Endothelial cell of umbilical vein (primary cell): ENCODE measurements around the gene DENND4A. TPM values are rescaled to one million over a fixed set of nuclear protein-coding genes. Genes with fewer than 3 reads are reported as not detected.

Experiments
- BruUV-seq: library from RNA; stranded (reverse); fragments of 400-500 nt; replicated peaks from 2 replicates; lab custom pipeline; 2021; lab: Mats Ljungman, UMichigan
- CTCF ChIA-PET: fragments of 300-600, 350-600 bp; sonication (Branson Sonifier 250); formaldehyde crosslinking; loops from one replicate; lab custom pipeline; 2021; ENCODE audit warnings: antibody characterized with exemption, inconsistent platforms; lab: Charles Lee
- POLR2A ChIA-PET: fragments of 300-600, 350-600 bp; sonication (Branson Sonifier 250); formaldehyde crosslinking; loops from one replicate; lab custom pipeline; 2021; ENCODE audit warnings: antibody characterized with exemption, inconsistent platforms; lab: Charles Lee
- DNase-seq: peaks from one replicate; pipeline ENCODE4 v3.0.0-alpha.2; 2011; ENCODE audit warnings: low read depth, low spot score
- FAIRE-seq: peaks from 2 replicates; lab custom pipeline; 2011; peaks lifted over from hg19 to GRCh38; lab: Jason Lieb, UNC
- H2AFZ ChIP-seq: 2 replicates; pipeline ENCODE4 v1.6.0; 2012; ENCODE audit warnings: low read depth, low read length, control low read depth, inconsistent platforms
- H3K27ac ChIP-seq: 2 replicates; pipeline ENCODE4 v1.5.1; 2011; ENCODE audit warnings: low read depth, mild to moderate bottlenecking, control low read depth, low read length, moderate library complexity; ENCODE audit not compliant: insufficient read depth
- H3K27me3 ChIP-seq, 2 experiments: 2 replicates each; pipeline versions ENCODE4 v1.6.0 to v1.6.1; 2011; ENCODE audit warnings: low read length in 2 of 2, mixed read lengths in 1 of 2; ENCODE audit not compliant: control insufficient read depth in 2 of 2, insufficient read depth in 2 of 2
- H3K36me3 ChIP-seq, 2 experiments: 2 replicates in 1 of 2; 3 replicates in 1 of 2; pipeline ENCODE4 v1.5.1; 2011; ENCODE audit warnings: low read length in 2 of 2, mild to moderate bottlenecking in 1 of 2, moderate library complexity in 1 of 2; ENCODE audit not compliant: control insufficient read depth in 2 of 2, insufficient read depth in 2 of 2; ENCODE audit errors: extremely low read depth in 1 of 2
- H3K4me1 ChIP-seq: 3 replicates; pipeline ENCODE4 v1.5.1; 2011; ENCODE audit warnings: mild to moderate bottlenecking, low read length; ENCODE audit not compliant: control insufficient read depth, insufficient read depth; ENCODE audit errors: extremely low read depth
- H3K4me2 ChIP-seq: 2 replicates; pipeline ENCODE4 v1.6.1; 2011; ENCODE audit warnings: low read length, control low read depth, mixed read lengths; ENCODE audit not compliant: insufficient read depth
- H3K4me3 ChIP-seq, 3 experiments: fragments of 200-600 bp in 1 of 3; sonication (generic), shearing (Covaris generic) in 1 of 3; replicated peaks in 1 of 3; 2 replicates each; pipeline ENCODE4 v1.5.1; 2011 to 2016; ENCODE audit warnings: control low read depth in 3 of 3, low read length in 3 of 3, mild to moderate bottlenecking in 2 of 3, inconsistent platforms in 1 of 3, low read depth in 1 of 3, moderate library complexity in 1 of 3; ENCODE audit not compliant: insufficient read depth in 1 of 3
- H3K79me2 ChIP-seq: 2 replicates; pipeline ENCODE4 v1.6.0; 2012; ENCODE audit warnings: low read length, inconsistent platforms; ENCODE audit not compliant: control insufficient read depth, insufficient read depth
- H3K9ac ChIP-seq: replicated peaks from 2 replicates; pipeline ENCODE3; 2011; ENCODE audit warnings: low read length, control low read depth; ENCODE audit not compliant: insufficient read depth; ENCODE audit errors: extremely low read depth
- H3K9me1 ChIP-seq: replicated peaks from 3 replicates; pipeline ENCODE4 v1.6.0; 2011; ENCODE audit warnings: mild to moderate bottlenecking, low read length; ENCODE audit not compliant: control insufficient read depth, insufficient read depth; ENCODE audit errors: extremely low read depth
- H3K9me3 ChIP-seq: replicated peaks from 2 replicates; pipeline ENCODE4 v1.5.1; 2012; ENCODE audit warnings: low read length, inconsistent platforms; ENCODE audit not compliant: control insufficient read depth, insufficient read depth
- H4K20me1 ChIP-seq: replicated peaks from 2 replicates; pipeline ENCODE3; 2011; ENCODE audit warnings: mild to moderate bottlenecking, low read length; ENCODE audit not compliant: control insufficient read depth, insufficient read depth; ENCODE audit errors: extremely low read depth
- EZH2 ChIP-seq: IDR thresholded peaks from 2 replicates; pipeline ENCODE4 v1.6.1; 2012; ENCODE audit warnings: borderline replicate concordance, low read depth, mild to moderate bottlenecking, moderate library complexity, low read length, inconsistent platforms; ENCODE audit not compliant: severe bottlenecking
- FOS ChIP-seq: IDR thresholded peaks from 2 replicates; pipeline ENCODE4 v1.6.1; 2011; ENCODE audit warnings: mild to moderate bottlenecking, low read length, moderate library complexity, borderline replicate concordance; ENCODE audit not compliant: insufficient read depth
- GATA2 ChIP-seq: IDR thresholded peaks from 2 replicates; pipeline ENCODE4 v1.7.0; 2011; ENCODE audit warnings: low read depth, mild to moderate bottlenecking, moderate library complexity, mixed read lengths, low read length; ENCODE audit not compliant: insufficient read length, insufficient read depth
- JUN ChIP-seq: IDR thresholded peaks from 2 replicates; pipeline ENCODE4 v1.6.1; 2011; ENCODE audit warnings: borderline replicate concordance, low read depth; ENCODE audit not compliant: insufficient read length, insufficient read depth
- MYC ChIP-seq: IDR thresholded peaks from one replicate; pipeline ENCODE4 v1.6.1; 2011; ENCODE audit warnings: mild to moderate bottlenecking, low read depth, low read length
- POLR2A ChIP-seq: IDR thresholded peaks from 2 replicates; pipeline ENCODE4 v1.6.1; 2012; ENCODE audit warnings: low read depth, mild to moderate bottlenecking, control low read depth, low read length
- POLR2AphosphoS5 ChIP-seq: IDR thresholded peaks from 2 replicates; pipeline ENCODE4 v1.6.1; 2012; ENCODE audit warnings: low read depth, mild to moderate bottlenecking, control low read depth, low read length, moderate library complexity; ENCODE audit not compliant: insufficient read depth
- dilution Hi-C: fragments of 300-500 bp; cut with MboI; formaldehyde crosslinking; loops from one replicate; pipeline ENCODE4 v1.15.0; 2019; ENCODE audit warnings: low sequenced_read_pairs; ENCODE audit not compliant: extremely low pct_ligation_motif_present
- intact Hi-C: fragments of 100-400 bp; cut with micrococcal nuclease; formaldehyde crosslinking; loops from one replicate; pipeline ENCODE4 v1.10.0; 2022
- polyA plus RNA-seq, 4 experiments: library from polyadenylated mRNA; depleted of rRNA in 3 of 4; stranded (reverse) in 3 of 4; unstranded in 1 of 4; fragments of >200 nt; gene quantifications; 2 replicates each; pipeline versions ENCODE4 v1.2.1 to v1.2.3, GENCODE V29; 2011 to 2012; ENCODE audit warnings: missing spikeins in 1 of 4
- total RNA-seq: library from RNA; stranded (reverse); gene quantifications from 2 replicates; pipeline ENCODE4 v1.2.3, GENCODE V29; 2021
- TF ChIP-seq, protein P1 (sequence below): IDR thresholded peaks from 2 replicates; pipeline ENCODE4 v1.6.1; 2011; ENCODE audit not compliant: insufficient read depth, insufficient read length
- TF ChIP-seq, protein P2 (sequence below), 2 donors: IDR thresholded peaks; 1 replicate in 1 of 2; 2 replicates in 1 of 2; pipeline ENCODE4 v1.5.1; 2011; ENCODE audit warnings: low read length in 2 of 2, mild to moderate bottlenecking in 2 of 2, moderate library complexity in 2 of 2, control low read depth in 1 of 2, inconsistent platforms in 1 of 2, low read depth in 1 of 2; ENCODE audit not compliant: insufficient read depth in 1 of 2; ENCODE audit errors: extremely low read depth in 1 of 2

DENND4A gene
- total and polyA plus RNA-seq, 2 donors (not counting 3 experiments of a cell fraction or from before 2014, with no cell fraction given): 5.7 to 22.2 TPM

DNA sequence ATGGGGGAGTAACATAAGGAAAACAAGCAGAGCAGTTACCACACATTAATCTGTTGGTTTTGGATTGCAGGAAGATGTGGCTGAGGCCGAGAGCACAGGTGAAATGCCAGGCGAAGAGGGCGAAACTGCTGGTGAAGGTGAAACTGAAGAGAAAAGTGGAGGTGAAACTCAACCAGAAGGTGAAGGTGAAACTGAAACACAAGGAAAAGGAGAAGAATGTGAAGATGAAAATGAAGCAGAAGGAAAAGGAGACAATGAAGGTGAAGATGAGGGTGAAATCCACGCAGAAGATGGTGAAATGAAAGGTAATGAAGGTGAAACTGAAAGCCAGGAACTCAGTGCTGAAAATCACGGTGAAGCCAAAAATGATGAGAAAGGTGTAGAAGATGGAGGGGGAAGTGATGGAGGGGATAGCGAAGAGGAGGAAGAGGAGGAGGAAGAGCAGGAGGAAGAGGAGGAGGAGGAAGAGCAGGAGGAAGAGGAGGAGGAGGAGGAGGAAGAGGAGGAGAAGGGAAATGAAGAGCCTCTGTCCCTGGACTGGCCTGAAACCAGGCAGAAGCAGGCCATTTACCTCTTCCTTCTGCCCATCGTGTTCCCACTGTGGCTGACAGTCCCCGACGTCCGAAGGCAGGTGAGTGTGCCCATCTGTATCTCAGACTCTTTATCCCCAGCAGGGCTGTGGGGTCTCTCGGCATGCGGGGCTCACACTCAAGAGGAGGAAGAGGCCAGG is 141.6 kb downstream of the DENND4A start:
- FAIRE-seq (no peak), DNase-seq (no peak)
- H3K9me3 ChIP-seq: no peaks in the 10 kb centered on the region
- H3K9ac ChIP-seq: no peak overlapping the region
- H2AFZ ChIP-seq: no peak overlapping the region
- no TSS peak for BruUV-seq
- peaks cover 0 to 3% of the 10 kb centered on the region in 2 experiments for H3K36me3 ChIP-seq
- no peak overlapping the region for H3K4me3 ChIP-seq
- intact Hi-C loops: no loop called here
- ChIA-PET CTCF (interaction anchor here (1.1 to 1.6 kb wide), 3 partner anchors 9 to 18 kb away, joined by 3 to 7 read pairs (median 4); no protein-coding TSS in a partner anchor), POLR2A (no interaction called here)
- H4K20me1 ChIP-seq: no peaks in the 10 kb centered on the region
- H3K27me3 ChIP-seq: no peaks in the 10 kb centered on the region
- dilution Hi-C loops: no loop called here
- H3K4me1 ChIP-seq: peaks cover 27% of the 10 kb centered on the region
- H3K79me2 ChIP-seq: no peaks in the 10 kb centered on the region
- no peak overlapping the region for H3K27ac ChIP-seq
- H3K9me1 ChIP-seq: no peaks in the 10 kb centered on the region
- no peak overlapping the region for H3K4me2 ChIP-seq
- TF ChIP-seq JUN (no peak), EZH2 (no peak), FOS (no peak), POLR2AphosphoS5 (no peak), MYC (no peak), GATA2 (no peak), POLR2A (no peak)
- TF ChIP-seq, protein P1, sequence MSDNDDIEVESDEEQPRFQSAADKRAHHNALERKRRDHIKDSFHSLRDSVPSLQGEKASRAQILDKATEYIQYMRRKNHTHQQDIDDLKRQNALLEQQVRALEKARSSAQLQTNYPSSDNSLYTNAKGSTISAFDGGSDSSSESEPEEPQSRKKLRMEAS: no peak
- TF ChIP-seq, protein P2, sequence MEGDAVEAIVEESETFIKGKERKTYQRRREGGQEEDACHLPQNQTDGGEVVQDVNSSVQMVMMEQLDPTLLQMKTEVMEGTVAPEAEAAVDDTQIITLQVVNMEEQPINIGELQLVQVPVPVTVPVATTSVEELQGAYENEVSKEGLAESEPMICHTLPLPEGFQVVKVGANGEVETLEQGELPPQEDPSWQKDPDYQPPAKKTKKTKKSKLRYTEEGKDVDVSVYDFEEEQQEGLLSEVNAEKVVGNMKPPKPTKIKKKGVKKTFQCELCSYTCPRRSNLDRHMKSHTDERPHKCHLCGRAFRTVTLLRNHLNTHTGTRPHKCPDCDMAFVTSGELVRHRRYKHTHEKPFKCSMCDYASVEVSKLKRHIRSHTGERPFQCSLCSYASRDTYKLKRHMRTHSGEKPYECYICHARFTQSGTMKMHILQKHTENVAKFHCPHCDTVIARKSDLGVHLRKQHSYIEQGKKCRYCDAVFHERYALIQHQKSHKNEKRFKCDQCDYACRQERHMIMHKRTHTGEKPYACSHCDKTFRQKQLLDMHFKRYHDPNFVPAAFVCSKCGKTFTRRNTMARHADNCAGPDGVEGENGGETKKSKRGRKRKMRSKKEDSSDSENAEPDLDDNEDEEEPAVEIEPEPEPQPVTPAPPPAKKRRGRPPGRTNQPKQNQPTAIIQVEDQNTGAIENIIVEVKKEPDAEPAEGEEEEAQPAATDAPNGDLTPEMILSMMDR (IDR thresholded peaks at IDR 0.05; ENCODE audit: extremely low read depth in 1 of 2, insufficient read depth in 1 of 2, low read depth in 1 of 2, low read length in 2 of 2): no peak
